A549 (cell line): ENCODE measurements around the gene NR4A2.

ENCODE experiments used
- BHLHE40 ChIP-seq: IDR thresholded peaks from 2 replicates; pipeline ENCODE4 v1.6.1; 2012; ENCODE audit warnings: low read depth, low read length, inconsistent platforms
- CBX2 ChIP-seq: fragments of 200-600 bp; sonication (generic); IDR thresholded peaks from 2 replicates; pipeline ENCODE4 v1.6.1; 2016; ENCODE audit warnings: low read depth, mild to moderate bottlenecking, borderline replicate concordance
- CHD2 ChIP-seq: fragments of 150-350 bp; IDR thresholded peaks from 2 replicates; pipeline ENCODE4 v1.6.1; 2014; ENCODE audit warnings: low read length; ENCODE audit not compliant: partially characterized antibody
- CTCF ChIP-seq: fragments of >200 bp; sonication (Bioruptor Twin); formaldehyde crosslinking; IDR thresholded peaks from 3 replicates; pipeline ENCODE4 v1.5.1; 2016
- E2F6 ChIP-seq: IDR thresholded peaks from 2 replicates; pipeline ENCODE4 v1.6.1; 2012; ENCODE audit warnings: low read depth, borderline replicate concordance
- EP300 ChIP-seq, 2 experiments: fragments of >200 bp; sonication (Bioruptor Twin); formaldehyde crosslinking; IDR thresholded peaks; 2 replicates in 1 of 2; 3 replicates in 1 of 2; pipeline ENCODE4 v1.6.1; 2016 to 2017
- ESRRA ChIP-seq: fragments of 150-350 bp; IDR thresholded peaks from 2 replicates; pipeline ENCODE4 v1.6.1; 2014; ENCODE audit warnings: mild to moderate bottlenecking, low read length, borderline replicate concordance
- HDAC2 ChIP-seq: fragments of 200-600 bp; sonication (generic); IDR thresholded peaks from 2 replicates; pipeline ENCODE4 v1.6.1; 2016
- NFE2L2 ChIP-seq: fragments of 150-350 bp; conservative IDR thresholded peaks from 2 replicates; pipeline ENCODE4 v1.6.1; 2014; ENCODE audit warnings: low read length
- POLR2A ChIP-seq: IDR thresholded peaks from 2 replicates; pipeline ENCODE4 v1.6.1; 2012; ENCODE audit warnings: mild to moderate bottlenecking, low read length
- POLR2AphosphoS2 ChIP-seq: conservative IDR thresholded peaks from 2 replicates; pipeline ENCODE4 v1.6.1; 2012; ENCODE audit warnings: low read length, improper control_type of control experiment, inconsistent platforms
- RAD21 ChIP-seq, 2 experiments: fragments of >200 bp in 1 of 2; sonication (Bioruptor Twin) in 1 of 2; formaldehyde crosslinking in 1 of 2; IDR thresholded peaks in 1 of 2; conservative IDR thresholded peaks in 1 of 2; 2 replicates in 1 of 2; 3 replicates in 1 of 2; pipeline ENCODE4 v1.6.1; 2012 to 2018; ENCODE audit warnings: inconsistent platforms in 1 of 2
- USF2 ChIP-seq: fragments of 450-650 bp; IDR thresholded peaks from 2 replicates; pipeline ENCODE4 v1.6.1; 2014; ENCODE audit warnings: antibody characterized with exemption
- TF ChIP-seq, protein P1 (sequence below): IDR thresholded peaks from 2 replicates; pipeline ENCODE4 v1.6.1; 2012

DNA sequence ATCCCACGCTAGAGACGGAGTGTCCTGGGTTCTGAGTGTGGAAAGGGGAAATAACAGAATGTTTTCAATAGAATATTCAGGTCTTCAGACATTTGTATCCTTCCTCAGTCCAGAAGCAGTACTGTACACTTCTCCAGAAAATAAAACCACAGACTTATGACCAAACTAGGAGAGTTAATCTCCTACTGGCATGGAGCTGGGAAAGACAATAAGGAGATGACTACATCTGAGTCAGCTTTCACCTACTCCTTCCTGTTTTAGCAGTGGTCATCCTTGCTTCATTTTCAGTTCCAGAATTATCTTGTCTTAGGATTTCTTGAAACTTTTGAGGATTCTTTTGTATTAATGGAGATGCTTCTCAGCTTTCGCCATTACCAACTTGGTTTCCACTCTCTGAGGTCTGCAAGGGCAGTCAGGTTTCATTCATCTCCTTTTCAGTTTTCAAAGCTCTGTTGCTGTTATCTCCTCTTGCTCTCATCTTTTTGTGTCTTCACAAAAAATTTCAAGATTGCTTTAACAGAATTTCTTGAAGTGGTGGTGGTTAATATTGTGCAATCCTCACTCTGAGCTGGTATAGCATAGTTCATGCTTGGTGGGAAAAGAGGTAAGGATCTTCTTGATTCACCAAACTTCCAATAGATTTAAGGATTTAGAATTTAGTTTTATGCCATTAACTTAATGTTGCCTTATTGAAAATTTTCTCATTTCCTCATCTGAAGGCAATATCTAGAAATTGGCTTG, 23.7 kb upstream of the NR4A2 start:
- TF ChIP-seq USF2 (no peak), CTCF (no peak), E2F6 (no peak), HDAC2 (no peak), CBX2 (no peak), CHD2 (no peak), NFE2L2 (no peak), BHLHE40 (no peak), POLR2AphosphoS2 (no peak), RAD21 (conservative IDR thresholded peaks at IDR 0.05 in 1 of 2, IDR thresholded peaks at IDR 0.05 in 1 of 2) (no peak), POLR2A (no peak), ESRRA (no peak), EP300 (IDR thresholded peaks at IDR 0.05) (no peak)
- TF ChIP-seq, protein P1, sequence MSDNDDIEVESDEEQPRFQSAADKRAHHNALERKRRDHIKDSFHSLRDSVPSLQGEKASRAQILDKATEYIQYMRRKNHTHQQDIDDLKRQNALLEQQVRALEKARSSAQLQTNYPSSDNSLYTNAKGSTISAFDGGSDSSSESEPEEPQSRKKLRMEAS: no peak
